SU-DHL-6 (cell line): Measurements from ENCODE around the gene HOXB5.

ENCODE experiments used
- EZH2phosphoT487 ChIP-seq: fragments of 200-600 bp; sonication (generic), shearing (Covaris generic); conservative IDR thresholded peaks from 2 replicates; pipeline ENCODE4 v1.6.1; 2018; ENCODE audit warnings: mild to moderate bottlenecking, antibody characterized with exemption, low read length, moderate library complexity, mixed read lengths
- TF ChIP-seq, protein P1 (sequence below): fragments of 200-600 bp; sonication (generic); IDR thresholded peaks from one replicate; pipeline ENCODE4 v1.5.1; 2017; ENCODE audit warnings: antibody characterized with exemption, mild to moderate bottlenecking, low read length, moderate library complexity; ENCODE audit not compliant: insufficient read depth, poor library complexity, severe bottlenecking

DNA sequence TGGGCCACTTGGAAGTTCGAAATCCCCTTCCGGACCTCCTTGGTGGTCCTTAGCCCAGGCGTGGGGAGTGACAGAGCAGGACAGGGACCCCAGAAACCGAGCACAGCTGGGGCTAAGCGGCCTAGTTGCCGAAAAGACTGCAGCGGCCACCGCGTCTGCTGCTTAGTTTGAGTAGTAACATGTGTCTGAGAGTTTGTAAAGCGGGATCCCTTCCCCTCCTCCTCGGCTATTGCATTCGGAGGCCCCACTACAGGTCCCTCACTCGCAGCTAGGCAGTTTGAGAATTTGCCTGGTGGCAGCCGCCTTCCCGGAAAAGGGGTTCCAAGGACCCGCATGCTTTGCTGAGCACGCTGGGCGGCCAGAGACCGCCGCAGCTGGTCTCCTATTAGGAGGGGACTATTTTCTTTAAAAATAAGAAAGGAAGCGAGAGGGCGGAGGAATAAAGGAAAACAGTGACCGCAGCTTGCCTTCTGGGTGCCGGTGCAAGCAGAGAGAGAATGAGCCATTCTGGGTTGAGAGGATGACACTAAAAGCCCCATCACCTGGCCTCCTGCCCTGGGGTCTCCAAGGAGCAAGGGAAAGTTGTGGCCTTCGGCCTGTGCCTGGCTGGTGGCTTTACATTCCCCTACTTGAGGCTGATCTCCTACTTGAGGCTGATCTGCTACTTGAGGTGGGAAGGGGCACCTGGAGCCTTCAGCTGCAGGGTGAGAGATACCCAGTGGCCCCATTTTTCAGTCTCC lies 1.1 kb upstream of the HOXB5 start:
- TF ChIP-seq, protein P1, sequence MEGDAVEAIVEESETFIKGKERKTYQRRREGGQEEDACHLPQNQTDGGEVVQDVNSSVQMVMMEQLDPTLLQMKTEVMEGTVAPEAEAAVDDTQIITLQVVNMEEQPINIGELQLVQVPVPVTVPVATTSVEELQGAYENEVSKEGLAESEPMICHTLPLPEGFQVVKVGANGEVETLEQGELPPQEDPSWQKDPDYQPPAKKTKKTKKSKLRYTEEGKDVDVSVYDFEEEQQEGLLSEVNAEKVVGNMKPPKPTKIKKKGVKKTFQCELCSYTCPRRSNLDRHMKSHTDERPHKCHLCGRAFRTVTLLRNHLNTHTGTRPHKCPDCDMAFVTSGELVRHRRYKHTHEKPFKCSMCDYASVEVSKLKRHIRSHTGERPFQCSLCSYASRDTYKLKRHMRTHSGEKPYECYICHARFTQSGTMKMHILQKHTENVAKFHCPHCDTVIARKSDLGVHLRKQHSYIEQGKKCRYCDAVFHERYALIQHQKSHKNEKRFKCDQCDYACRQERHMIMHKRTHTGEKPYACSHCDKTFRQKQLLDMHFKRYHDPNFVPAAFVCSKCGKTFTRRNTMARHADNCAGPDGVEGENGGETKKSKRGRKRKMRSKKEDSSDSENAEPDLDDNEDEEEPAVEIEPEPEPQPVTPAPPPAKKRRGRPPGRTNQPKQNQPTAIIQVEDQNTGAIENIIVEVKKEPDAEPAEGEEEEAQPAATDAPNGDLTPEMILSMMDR = no peak
- no peak for TF ChIP-seq EZH2phosphoT487
